Heart left ventricle (tissue), 13 donors: ENCODE measurements around the gene DZIP1.

Source experiments
- POLR2A ChIP-seq, 2 donors: fragments of 450-650 bp; IDR thresholded peaks; one replicate each; pipeline ENCODE4 v1.6.1; 2017; ENCODE audit warnings: antibody characterized with exemption in 2 of 2, mild to moderate bottlenecking in 2 of 2, moderate library complexity in 2 of 2
- TF ChIP-seq, protein P1 (sequence below), 12 donors: fragments of 200-600 bp; sonication (generic) in 4 of 12; IDR thresholded peaks; one replicate each; pipeline versions ENCODE4 v1.5.0 to v1.8.0; 2018 to 2022; ENCODE audit warnings: antibody characterized with exemption in 12 of 12, mild to moderate bottlenecking in 5 of 12
- donor health status: ischemic (EF 13 %, LVEDD 7.1; RV severe dilation, severe dysfunction).
- donor health status: DM: no; HTN: yes; CAD: no.
- donor health status: DM: no; HTN: no; CAD: no.
- donor health status: ischemic (EF 25% LVEDD 6.9; RV normal size, moderate dysfunction).
- donor health status: ischemic (EF 25% LVEDD 5.7; RV mildly dilated, moderate dysfunction).
- donor health status: ischemic (EF 35%, LVEDD 5.7; RV mildly dilated, moderate dysfunction).
- donor health status: nonischemic (EF 11% LVEDD 7.7; RV severe dilation, severe dysfunction).
- donor health status: DM: yes; HTN: yes; CAD: no.
- donor health status: PGD.
- donor health status: ischemic (EF 29% LVEDD 5.4; RV normal size, mild dysfunction).
- donor health status: nonischemic (EF 23%, LVEDD 6.1; RV moderate dilation, normal function).

DNA sequence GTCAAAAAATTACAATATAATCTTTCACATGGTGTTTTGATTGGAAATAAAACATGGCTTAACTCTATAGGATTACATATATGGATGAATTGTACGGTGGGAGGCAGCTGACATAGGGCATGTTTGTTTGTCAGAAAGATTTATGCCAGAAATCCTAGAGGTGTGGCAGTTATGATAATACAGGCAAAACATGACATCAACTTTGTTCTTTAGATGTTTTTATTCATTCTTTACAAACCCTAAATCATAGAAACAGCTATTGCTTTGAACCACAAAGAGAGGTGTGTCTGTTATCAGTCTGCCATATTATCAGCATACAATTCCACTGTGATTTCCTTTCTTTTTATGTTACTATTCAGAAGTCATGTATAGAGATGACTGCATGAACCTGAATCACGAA is 100.2 kb downstream of the DZIP1 start:
- TF ChIP-seq, protein P1, sequence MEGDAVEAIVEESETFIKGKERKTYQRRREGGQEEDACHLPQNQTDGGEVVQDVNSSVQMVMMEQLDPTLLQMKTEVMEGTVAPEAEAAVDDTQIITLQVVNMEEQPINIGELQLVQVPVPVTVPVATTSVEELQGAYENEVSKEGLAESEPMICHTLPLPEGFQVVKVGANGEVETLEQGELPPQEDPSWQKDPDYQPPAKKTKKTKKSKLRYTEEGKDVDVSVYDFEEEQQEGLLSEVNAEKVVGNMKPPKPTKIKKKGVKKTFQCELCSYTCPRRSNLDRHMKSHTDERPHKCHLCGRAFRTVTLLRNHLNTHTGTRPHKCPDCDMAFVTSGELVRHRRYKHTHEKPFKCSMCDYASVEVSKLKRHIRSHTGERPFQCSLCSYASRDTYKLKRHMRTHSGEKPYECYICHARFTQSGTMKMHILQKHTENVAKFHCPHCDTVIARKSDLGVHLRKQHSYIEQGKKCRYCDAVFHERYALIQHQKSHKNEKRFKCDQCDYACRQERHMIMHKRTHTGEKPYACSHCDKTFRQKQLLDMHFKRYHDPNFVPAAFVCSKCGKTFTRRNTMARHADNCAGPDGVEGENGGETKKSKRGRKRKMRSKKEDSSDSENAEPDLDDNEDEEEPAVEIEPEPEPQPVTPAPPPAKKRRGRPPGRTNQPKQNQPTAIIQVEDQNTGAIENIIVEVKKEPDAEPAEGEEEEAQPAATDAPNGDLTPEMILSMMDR (IDR thresholded peaks at IDR 0.05) = no peak
- no peak for TF ChIP-seq POLR2A (IDR thresholded peaks at IDR 0.05)
